ENCODE measurements around the gene KIAA0232.

The KIAA0232 gene

GRCh38 chr4:6909970-6910339 is 127.4 kb downstream of the KIAA0232 start:
- no peak for TF ChIP-seq YY1 (IDR thresholded peaks at IDR 0.05; ENCODE audit: low read depth)
- TF ChIP-seq EP300 (IDR thresholded peaks at IDR 0.05; ENCODE audit: borderline replicate concordance) = no peak
- no peak for TF ChIP-seq MAX (IDR thresholded peaks at IDR 0.05)
- TF ChIP-seq TEAD4 (IDR thresholded peaks at IDR 0.05) = no peak
- TF ChIP-seq ZBTB7A (IDR thresholded peaks at IDR 0.05; ENCODE audit: low read depth) = no peak

- no peak for TF ChIP-seq EP300 (IDR thresholded peaks at IDR 0.05; ENCODE audit: borderline replicate concordance)
- TF ChIP-seq ZBTB7A (IDR thresholded peaks at IDR 0.05; ENCODE audit: low read depth) = peak; percentile 56; the same call in 1 of the 2 replicates
These were observed 127.9 kb downstream of the KIAA0232 start for GRCh38 chr4:6910340-6910959.

- TF ChIP-seq YY1 (IDR thresholded peaks at IDR 0.05; ENCODE audit: low read depth) (no peak), EP300 (IDR thresholded peaks at IDR 0.05; ENCODE audit: borderline replicate concordance) (no peak), TCF12 (IDR thresholded peaks at IDR 0.05; ENCODE audit: low read depth) (no peak), EGR1 (IDR thresholded peaks at IDR 0.05) (no peak), TEAD4 (IDR thresholded peaks at IDR 0.05) (no peak), RAD21 (IDR thresholded peaks at IDR 0.05; ENCODE audit: low read depth) (no peak), USF1 (IDR thresholded peaks at IDR 0.05) (no peak), TAF1 (IDR thresholded peaks at IDR 0.05; ENCODE audit: low read depth) (no peak), REST (IDR thresholded peaks at IDR 0.05; ENCODE audit: low read depth) (no peak), MAX (IDR thresholded peaks at IDR 0.05) (no peak)
These were observed 128.7 kb downstream of the KIAA0232 start for GRCh38 chr4:6910960-6911874.

GRCh38 chr4:6912441-6912840 is 129.9 kb downstream of the KIAA0232 start:
- TF ChIP-seq YY1 (IDR thresholded peaks at IDR 0.05; ENCODE audit: low read depth) = no peak
- TF ChIP-seq MAX (IDR thresholded peaks at IDR 0.05) = no peak
- TF ChIP-seq EP300 (IDR thresholded peaks at IDR 0.05; ENCODE audit: borderline replicate concordance) = no peak
- TF ChIP-seq NFIC (IDR thresholded peaks at IDR 0.05) = no peak
- TF ChIP-seq USF1 (IDR thresholded peaks at IDR 0.05) = no peak

GRCh38 chr4:6913350-6913905 is 130.9 kb downstream of the KIAA0232 start:
- no peak for TF ChIP-seq TCF12 (IDR thresholded peaks at IDR 0.05; ENCODE audit: low read depth)
- no peak for TF ChIP-seq NFIC (IDR thresholded peaks at IDR 0.05)

GRCh38 chr4:6914448-6914847 is 131.9 kb downstream of the KIAA0232 start:
- no peak for TF ChIP-seq EP300 (IDR thresholded peaks at IDR 0.05; ENCODE audit: borderline replicate concordance)
- no peak for TF ChIP-seq CEBPB (IDR thresholded peaks at IDR 0.05)
- TF ChIP-seq REST (IDR thresholded peaks at IDR 0.05; ENCODE audit: low read depth) = no peak
- TF ChIP-seq NFIC (IDR thresholded peaks at IDR 0.05) = no peak
- no peak for TF ChIP-seq USF1 (IDR thresholded peaks at IDR 0.05)
